GM15510 (cell line): ENCODE results near the gene ARHGEF17.

ENCODE experiments used
- POLR2A ChIP-seq: IDR thresholded peaks from 3 replicates; pipeline ENCODE4 v1.6.1; 2011; ENCODE audit warnings: borderline replicate concordance; ENCODE audit not compliant: insufficient read length; ENCODE audit errors: extremely low read depth

ARHGEF17 gene

GRCh38 chr11:73376160-73376802 is 68.2 kb downstream of the ARHGEF17 start, which contains the start of gene RELT:
Gene RELT (plus strand): TSS chr11:73376399. CDS start chr11:73389137, 12,738 bp downstream.
- peak; percentile 99 for TF ChIP-seq POLR2A

GRCh38 chr11:73376803-73377629 is 68.9 kb downstream of the ARHGEF17 start:
- TF ChIP-seq POLR2A: peak; percentile 78

DNA sequence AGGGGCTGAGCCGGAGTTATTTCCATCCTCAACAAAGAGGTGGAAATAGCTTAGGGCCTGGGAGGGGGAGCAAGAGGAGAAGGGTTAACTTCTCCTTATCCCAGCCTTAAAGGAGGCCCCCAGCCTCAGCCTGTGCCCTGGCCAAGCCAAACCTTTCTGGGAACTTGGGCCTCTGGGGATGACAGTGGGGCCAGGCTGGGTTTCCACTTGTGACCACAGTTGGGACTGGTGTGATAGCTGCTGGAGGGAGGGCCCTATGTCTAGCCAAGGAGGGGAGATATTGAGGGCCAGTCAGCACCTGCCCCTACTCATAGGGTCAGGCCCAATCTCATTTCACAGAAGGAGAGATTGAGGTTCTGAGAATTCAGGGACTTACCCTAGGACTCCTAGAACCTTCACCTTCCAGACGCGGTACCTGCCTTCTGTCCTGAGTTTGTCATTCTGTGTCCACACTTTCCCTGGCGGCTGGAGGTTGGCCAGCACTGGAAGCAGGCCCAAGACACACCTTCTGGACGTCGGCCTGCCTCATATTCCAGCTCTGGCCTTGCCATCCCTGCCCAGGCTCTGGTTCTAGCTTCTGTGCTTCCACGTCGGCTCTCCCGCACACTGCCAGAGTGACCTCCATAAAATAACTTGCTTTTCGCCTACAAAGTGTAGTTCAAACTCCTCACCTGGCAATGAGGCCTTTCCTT is 71.3 kb downstream of the ARHGEF17 start:
- no peak for TF ChIP-seq POLR2A

DNA sequence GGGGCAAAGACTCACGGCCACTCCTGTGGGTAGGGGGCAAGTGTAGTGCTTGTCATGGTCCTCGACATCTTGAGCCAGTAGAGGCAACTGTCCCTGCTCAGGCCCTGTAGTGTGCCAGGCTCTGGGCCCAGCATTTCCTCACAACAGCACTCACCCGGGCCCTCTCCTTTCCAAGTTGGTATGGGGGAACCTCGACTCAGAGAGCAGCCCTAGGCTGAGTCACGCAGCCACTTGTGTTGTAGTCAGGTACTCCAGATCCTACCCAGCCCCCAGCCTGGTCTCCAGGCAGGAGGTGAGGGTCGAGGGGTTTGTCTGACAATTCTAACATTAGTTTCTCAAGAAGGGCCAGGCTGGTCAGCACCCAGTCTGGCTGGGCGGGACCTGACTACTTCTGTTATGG is 72.3 kb downstream of the ARHGEF17 start:
- TF ChIP-seq POLR2A: no peak

- TF ChIP-seq POLR2A: no peak
Observed at GRCh38 chr11:73380897-73381410, 72.9 kb downstream of the ARHGEF17 start.

DNA sequence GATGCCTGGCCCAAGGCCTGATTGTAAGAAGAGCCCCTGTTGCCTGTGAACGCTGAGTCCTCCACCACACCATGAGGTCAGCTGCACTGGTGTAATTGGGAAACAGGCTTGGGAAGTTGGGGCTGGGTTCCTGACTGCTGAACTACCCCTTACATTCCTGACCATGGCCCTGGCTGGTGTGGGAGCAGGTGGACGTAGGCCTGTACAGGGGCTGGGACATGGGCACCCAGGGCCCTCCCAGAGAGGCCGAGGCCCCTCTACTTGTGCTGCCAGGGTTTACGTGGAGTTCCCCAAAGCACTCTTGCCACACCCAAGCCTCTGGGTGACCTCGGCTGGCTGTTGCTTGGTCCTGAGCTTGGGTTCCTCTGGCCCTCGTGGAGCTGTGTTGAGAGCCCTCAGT is 73.5 kb downstream of the ARHGEF17 start:
- TF ChIP-seq POLR2A: no peak

DNA sequence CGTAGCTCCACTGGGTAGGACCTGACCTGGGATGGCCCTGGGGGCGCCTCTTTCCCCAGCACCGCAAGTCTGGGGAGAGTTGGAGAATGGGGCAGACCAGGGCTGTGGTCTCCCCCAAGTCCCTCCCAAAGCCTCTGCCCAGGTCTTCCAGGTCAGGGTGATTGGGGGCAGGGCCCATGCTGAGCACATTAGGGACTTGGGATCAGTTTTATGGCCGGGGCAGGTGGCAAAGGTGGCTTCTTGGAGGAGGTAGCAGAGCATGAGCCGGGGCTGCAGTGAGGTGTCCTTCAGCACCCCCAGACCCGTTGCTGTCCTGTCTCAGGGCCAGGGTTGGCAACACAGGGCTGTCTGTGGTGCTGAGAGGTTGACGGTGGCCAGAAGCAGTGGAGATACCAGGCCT is 74.1 kb downstream of the ARHGEF17 start:
- no peak for TF ChIP-seq POLR2A

DNA sequence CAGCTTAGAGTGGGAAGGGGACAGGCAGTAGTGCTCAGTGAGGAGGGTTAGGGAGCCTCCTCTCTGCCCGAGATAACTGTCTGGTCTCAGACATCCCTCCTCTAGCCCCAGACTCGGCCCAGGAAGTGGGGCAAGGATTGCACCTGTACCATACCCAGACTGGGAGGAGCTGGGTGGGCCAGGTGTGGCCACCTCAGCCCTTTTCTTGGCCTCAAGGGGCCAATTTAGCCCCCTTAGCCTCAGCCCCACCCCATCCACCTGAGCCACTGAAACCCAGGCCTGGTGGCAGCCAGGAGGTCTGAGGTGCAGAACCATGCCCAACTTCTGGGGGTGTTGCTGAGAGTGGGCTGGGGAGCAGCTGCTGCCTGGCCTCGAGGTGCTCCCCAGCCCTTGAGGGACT is 74.7 kb downstream of the ARHGEF17 start:
- TF ChIP-seq POLR2A: no peak

GRCh38 chr11:73383249-73384124 is 75.4 kb downstream of the ARHGEF17 start:
- TF ChIP-seq POLR2A: no peak

DNA sequence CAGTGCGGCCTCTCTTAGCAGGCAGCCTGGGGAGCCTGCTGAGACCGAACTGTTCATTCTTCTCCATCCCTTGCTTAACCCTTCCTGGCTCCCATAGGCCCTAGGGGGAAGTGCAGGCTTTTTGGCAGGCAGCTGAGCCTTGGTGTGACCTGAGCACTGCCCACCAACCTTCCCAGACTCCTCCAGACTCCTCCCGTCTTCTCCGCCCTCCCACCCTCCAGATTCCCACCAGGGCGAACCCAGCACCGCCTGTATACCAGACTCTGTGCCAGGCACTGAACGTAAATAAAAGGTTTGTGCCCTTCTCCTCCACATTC is 76.0 kb downstream of the ARHGEF17 start:
- no peak for TF ChIP-seq POLR2A

- no peak for TF ChIP-seq POLR2A
Observed at GRCh38 chr11:73384531-73384871, 76.4 kb downstream of the ARHGEF17 start.

- peak; percentile 16 for TF ChIP-seq POLR2A
Observed at GRCh38 chr11:73384872-73385689, 77.0 kb downstream of the ARHGEF17 start.

GRCh38 chr11:73386016-73386415 is 77.9 kb downstream of the ARHGEF17 start:
- peak; percentile 20 for TF ChIP-seq POLR2A

DNA sequence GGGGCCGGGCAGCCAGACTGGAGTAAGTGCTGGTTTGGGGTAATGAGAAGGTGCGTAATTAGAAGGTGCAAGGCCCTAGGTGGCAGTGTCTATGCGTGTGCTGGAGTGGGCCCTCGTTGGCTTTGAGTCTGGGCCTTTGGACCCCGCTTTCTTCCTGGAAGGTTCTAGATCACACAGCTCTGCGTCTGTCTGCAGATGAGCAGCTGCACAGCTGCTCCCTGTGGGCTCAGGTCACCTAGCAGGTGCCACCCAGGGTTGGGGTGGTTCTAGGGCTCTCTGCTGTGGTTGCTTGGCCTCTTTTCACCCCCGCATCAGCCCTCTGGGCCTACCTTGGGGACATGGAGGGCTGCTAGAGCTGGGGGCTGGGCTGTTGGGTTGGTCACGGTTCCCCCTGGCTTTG is 78.5 kb downstream of the ARHGEF17 start:
- TF ChIP-seq POLR2A: no peak
